ENCODE measurements around the gene LEMD2. TPM values are rescaled to one million over a fixed set of nuclear protein-coding genes. Genes with fewer than 3 reads are reported as not detected.

The LEMD2 gene
- total RNA-seq, 4 donors from 2014 or later = 50.0 to 76.6 (median 64.6) TPM

DNA sequence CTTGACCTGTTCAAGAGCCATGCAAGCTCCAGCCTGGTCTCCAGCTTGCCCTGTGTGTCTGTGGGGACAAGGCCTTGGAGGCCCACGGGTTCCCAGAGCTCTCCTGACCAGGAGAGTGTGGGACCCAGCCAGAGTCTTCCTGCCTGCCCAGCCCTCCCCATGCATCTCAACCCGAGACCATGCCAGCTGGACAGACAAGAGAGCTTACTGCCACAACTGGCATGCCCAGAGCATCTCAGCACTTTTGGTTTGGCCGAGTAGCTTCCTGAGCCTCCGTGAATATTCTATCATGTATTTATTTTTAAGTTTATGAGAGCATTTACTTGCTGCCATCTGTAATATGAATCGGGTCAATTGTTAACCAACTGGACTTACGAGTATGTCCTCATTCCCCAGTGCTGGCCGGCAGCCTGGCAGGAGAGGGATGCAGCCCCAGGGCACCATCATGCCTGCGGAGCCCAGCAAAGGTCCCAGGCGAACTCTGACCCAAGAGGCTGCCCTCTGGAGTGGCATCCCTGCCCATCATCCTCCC, 57.1 kb downstream of the LEMD2 start:
- Histone ChIP-seq H3K36me3 (peaks cover 9 to 17% of the 10 kb centered on the region in 2 donors), H3K9me3 (no peaks in the 10 kb centered on the region), H3K27me3 (no peaks in the 10 kb centered on the region), H3K4me1 (peaks cover 44 to 46% of the 10 kb centered on the region in 2 donors), H3K27ac (peak overlapping the region; percentile 66 to 90 (median 70)), H3K4me3 (replicated peaks in 1 of 3) (no peak overlapping the region)
- intact Hi-C loops (cut with DNase I) = no loop called here
- WGBS, 2 donors = 62 to 77% methylated on average over 9 of the region's 9 CpGs
- DNase-seq = peak; percentile 48 to 49
- TF ChIP-seq, protein P1, sequence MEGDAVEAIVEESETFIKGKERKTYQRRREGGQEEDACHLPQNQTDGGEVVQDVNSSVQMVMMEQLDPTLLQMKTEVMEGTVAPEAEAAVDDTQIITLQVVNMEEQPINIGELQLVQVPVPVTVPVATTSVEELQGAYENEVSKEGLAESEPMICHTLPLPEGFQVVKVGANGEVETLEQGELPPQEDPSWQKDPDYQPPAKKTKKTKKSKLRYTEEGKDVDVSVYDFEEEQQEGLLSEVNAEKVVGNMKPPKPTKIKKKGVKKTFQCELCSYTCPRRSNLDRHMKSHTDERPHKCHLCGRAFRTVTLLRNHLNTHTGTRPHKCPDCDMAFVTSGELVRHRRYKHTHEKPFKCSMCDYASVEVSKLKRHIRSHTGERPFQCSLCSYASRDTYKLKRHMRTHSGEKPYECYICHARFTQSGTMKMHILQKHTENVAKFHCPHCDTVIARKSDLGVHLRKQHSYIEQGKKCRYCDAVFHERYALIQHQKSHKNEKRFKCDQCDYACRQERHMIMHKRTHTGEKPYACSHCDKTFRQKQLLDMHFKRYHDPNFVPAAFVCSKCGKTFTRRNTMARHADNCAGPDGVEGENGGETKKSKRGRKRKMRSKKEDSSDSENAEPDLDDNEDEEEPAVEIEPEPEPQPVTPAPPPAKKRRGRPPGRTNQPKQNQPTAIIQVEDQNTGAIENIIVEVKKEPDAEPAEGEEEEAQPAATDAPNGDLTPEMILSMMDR (IDR thresholded peaks at IDR 0.05) = no peak
- TF ChIP-seq POLR2A (IDR thresholded peaks at IDR 0.05) = no peak

GRCh38 chr6:33731035-33731434, 57.9 kb downstream of the LEMD2 start:
- H3K4me1 ChIP-seq = peaks cover 44 to 46% of the 10 kb centered on the region in 2 donors
- no peak for TF ChIP-seq POLR2A (IDR thresholded peaks at IDR 0.05)
- TF ChIP-seq, protein P1 (IDR thresholded peaks at IDR 0.05) = no peak
- H3K9me3 ChIP-seq = no peaks in the 10 kb centered on the region
- intact Hi-C loops (cut with DNase I) = no loop called here
- no peak overlapping the region for H3K4me3 ChIP-seq (replicated peaks in 1 of 3)
- H3K27ac ChIP-seq = peak overlapping the region; percentile 66 to 90 (median 70)
- no peaks in the 10 kb centered on the region for H3K27me3 ChIP-seq
- no peak for DNase-seq
- H3K36me3 ChIP-seq = peaks cover 9 to 17% of the 10 kb centered on the region in 2 donors
- WGBS, 2 donors = 82 to 93% methylated on average over 5 to 6 of the region's 7 CpGs

DNA sequence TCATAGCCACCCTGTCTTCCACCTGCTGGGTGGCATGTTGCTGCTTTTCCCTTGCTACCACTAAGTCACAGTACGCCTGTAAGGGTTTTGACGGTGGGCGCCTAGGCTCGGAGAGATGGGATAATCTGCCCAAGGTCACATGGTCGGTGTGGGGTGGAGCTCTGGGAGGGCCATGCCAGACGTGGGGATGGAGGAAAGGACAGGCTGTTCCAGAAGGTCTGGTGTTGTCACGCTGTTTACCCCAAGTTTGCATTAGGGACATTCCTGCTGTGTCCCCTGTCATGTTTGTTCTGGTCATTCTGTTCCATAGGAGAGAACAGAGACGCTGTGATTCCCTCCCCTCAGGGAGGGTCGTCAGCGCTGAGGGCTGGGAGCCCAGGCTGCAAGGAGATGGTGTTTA, 58.3 kb downstream of the LEMD2 start:
- no peaks in the 10 kb centered on the region for H3K9me3 ChIP-seq
- peak; percentile 59 to 65 for DNase-seq
- intact Hi-C loops (cut with DNase I) = no loop called here
- WGBS, 2 donors = 74 to 75% methylated on average over 8 to 10 of the region's 10 CpGs
- H3K4me1 ChIP-seq = peaks cover 44 to 46% of the 10 kb centered on the region in 2 donors
- peaks cover 9 to 17% of the 10 kb centered on the region in 2 donors for H3K36me3 ChIP-seq
- peak overlapping the region; percentile 66 to 90 (median 70) for H3K27ac ChIP-seq
- no peak overlapping the region for H3K4me3 ChIP-seq (replicated peaks in 1 of 3)
- H3K27me3 ChIP-seq = no peaks in the 10 kb centered on the region
- TF ChIP-seq, protein P1 (IDR thresholded peaks at IDR 0.05) = no peak
- no peak for TF ChIP-seq POLR2A (IDR thresholded peaks at IDR 0.05)

DNA sequence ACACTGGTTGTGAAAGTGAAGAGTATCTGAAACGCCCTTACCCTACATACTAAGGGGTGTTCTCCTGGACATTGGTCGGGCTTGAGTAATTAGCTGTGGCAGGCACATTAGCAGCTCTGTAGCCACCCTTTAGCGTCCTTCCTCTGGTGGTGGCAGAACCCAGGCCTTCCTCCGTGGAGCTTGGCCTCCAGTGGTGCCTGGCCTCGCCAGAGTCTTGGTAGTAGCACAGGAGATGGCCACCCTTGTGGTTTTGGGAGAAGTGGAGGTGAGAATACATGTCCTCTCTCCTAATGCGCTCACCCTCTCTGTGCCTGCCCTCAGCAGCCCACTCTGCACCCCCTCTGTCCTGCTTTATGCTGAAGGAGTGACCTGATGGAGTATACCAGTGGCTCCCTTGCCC, 59.9 kb downstream of the LEMD2 start:
- Histone ChIP-seq H3K9me3 (no peaks in the 10 kb centered on the region), H3K36me3 (peaks cover 0 to 6% of the 10 kb centered on the region in 2 donors), H3K27me3 (no peaks in the 10 kb centered on the region), H3K4me1 (peaks cover 47 to 51% of the 10 kb centered on the region in 2 donors), H3K27ac (peak overlapping the region; percentile 66 to 90 (median 70)), H3K4me3 (replicated peaks in 1 of 3) (no peak overlapping the region)
- no peak for DNase-seq
- intact Hi-C loops (cut with DNase I) = no loop called here
- 83 to 91% methylated on average over 2 to 5 of the region's 6 CpGs for WGBS, 2 donors
- TF ChIP-seq POLR2A (IDR thresholded peaks at IDR 0.05) = no peak
- TF ChIP-seq, protein P1 (IDR thresholded peaks at IDR 0.05) = no peak

GRCh38 chr6:33728438-33728837, 60.5 kb downstream of the LEMD2 start:
- TF ChIP-seq, protein P1 (IDR thresholded peaks at IDR 0.05) = no peak
- TF ChIP-seq POLR2A (IDR thresholded peaks at IDR 0.05) = no peak
- no peaks in the 10 kb centered on the region for H3K9me3 ChIP-seq
- H3K4me1 ChIP-seq = peaks cover 53 to 58% of the 10 kb centered on the region in 2 donors
- DNase-seq = peak in 1 of 2 donors; percentile 34
- H3K27ac ChIP-seq = peak overlapping the region; percentile 66 to 90 (median 70)
- peaks cover 0 to 2% of the 10 kb centered on the region in 2 donors for H3K36me3 ChIP-seq
- no peaks in the 10 kb centered on the region for H3K27me3 ChIP-seq
- WGBS, 2 donors = 92% methylated on average over 11 of the region's 11 CpGs
- H3K4me3 ChIP-seq (replicated peaks in 1 of 3) = no peak overlapping the region
- intact Hi-C loops (cut with DNase I) = no loop called here

Data from thyroid gland (tissue), 4 donors.